Glomerular endothelial cell (primary cell): ENCODE data around the gene POLG. TPM values are rescaled to one million over a fixed set of nuclear protein-coding genes. Genes with fewer than 3 reads are reported as not detected.
"Not testable (repeated sequence)": the region's sequence is repeated elsewhere in the genome, so short reads cannot be mapped to it uniquely, and the experiment has no call there.

Experiments
- DNase-seq: peaks from one replicate; pipeline ENCODE4 v3.0.0-alpha.2; 2011; ENCODE audit warnings: low read depth, low spot score; ENCODE audit errors: extremely low read depth
- total RNA-seq: library from RNA; depleted of rRNA; stranded (reverse); fragments of >200 nt; gene quantifications from 2 replicates; pipeline ENCODE4 v1.2.3, GENCODE V29; 2015

POLG gene
- total RNA-seq, 1 donor from 2014 or later, result 80.5 TPM

DNA sequence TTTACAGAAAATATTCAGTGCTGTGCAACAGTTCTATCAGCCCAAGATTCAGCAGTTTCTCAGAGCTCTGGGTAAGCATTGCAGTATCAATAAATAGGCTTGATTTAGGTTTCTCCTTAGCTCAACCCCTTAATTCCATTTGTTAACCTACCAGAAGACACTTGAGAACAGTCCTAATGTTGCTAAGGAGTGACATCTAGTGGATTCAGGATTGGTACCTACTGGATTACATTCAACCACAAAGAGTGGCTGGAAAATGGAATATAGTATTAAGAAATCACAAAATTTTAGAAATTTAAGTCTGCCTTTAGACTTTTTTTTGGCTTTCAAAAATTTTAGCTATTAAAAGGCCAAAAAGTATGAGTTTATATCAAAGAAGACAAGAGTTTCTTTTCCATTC is 34.7 kb downstream of the POLG start:
- DNase-seq, result no peak

DNA sequence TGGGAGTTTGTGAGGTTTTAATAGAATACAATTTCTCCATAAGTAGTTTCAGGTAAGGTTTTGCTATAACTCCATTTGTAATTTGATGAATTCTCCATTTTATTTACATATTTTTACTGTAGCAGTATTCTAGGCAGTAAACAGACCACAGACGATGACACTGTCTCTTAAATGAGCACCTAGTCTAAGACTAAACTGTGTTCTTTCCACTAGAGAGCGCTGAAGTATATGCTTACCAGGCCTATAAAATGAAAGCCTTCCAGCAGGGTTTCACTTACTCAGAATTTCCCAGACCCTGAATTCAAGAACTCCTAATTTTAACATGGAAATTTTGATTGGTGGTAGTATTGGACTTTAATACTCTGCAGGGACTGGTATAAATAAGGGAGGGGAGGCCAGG is 41.6 kb downstream of the POLG start:
- DNase-seq, result no peak

DNA sequence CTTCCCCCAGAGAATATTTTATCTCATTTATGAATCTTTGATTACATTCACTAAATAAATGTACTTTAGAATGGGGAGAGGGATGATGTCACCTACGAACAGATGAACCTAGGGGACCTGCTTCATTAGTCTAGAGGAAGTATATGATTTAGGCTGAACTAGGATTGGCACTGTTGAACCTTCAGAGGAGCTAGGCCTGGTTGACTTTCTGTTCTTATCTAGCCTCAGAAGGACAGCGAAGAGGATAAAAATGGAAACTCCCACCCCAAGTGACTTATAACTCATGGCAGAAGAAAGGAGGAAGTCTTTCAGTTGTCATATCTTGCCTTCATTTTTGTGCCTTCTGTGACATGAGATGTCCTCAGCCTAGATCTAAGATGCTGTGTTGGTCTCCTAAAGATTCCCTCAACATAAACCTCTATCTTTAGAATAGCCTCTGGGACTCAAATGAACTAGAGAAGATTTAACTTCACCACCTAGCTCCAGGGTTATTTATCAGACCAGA is 42.6 kb downstream of the POLG start:
- DNase-seq, result no peak

DNA sequence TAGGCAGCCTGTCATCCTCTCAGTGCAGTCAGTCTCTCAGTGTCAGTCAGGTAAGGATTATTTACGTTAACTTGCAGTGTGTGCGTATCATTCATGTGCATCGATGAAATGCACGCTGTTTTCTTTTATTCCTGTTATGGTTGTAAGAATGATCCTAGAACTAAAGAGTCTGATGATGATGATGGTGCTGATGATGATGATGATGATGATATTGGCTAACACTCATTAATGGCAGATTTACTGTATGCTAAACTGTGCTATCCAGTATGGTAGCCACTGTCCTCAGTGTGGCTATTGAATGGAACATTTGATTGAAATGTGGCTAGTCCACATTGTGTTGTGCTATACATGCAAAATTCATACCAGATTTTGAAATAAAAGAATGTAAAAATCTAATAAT is 51.4 kb downstream of the POLG start:
- no peak for DNase-seq

DNA sequence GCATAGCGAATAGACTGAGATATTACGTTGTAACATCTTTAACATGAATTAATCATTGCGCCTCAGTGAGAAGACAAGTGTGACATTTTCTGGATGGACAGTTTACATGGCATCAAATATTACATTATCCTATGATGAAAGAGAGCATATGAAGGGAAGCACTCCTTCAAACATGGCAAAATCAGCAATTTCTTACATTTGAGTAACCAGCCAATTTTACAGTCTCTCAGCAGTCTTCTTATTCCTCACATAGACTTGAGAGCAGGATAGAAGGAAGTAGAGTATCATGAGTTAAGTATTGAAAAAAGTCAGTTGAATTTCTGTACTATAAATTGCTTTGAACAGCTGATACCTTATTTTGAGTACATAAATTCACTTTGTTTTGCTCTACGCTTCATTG is 52.0 kb downstream of the POLG start:
- no peak for DNase-seq

DNA sequence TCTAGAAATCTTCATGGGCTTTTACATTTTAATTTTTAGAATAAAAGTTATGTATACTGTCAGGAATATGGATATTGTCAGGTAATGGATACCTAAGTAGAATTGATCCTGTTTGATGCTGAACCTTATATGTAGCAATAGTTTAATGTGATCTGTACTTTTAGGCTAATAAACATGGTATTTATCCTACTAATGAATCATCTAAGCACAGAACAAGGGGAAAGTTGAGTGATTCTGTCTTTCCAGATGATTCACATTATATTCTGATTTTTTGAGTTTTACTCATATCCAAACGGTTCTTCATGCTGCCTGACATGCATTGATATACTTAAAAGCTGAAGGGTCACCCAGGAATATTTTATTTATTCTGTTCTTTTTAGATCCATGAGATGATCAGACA is 56.3 kb downstream of the POLG start:
- DNase-seq, result no peak

DNA sequence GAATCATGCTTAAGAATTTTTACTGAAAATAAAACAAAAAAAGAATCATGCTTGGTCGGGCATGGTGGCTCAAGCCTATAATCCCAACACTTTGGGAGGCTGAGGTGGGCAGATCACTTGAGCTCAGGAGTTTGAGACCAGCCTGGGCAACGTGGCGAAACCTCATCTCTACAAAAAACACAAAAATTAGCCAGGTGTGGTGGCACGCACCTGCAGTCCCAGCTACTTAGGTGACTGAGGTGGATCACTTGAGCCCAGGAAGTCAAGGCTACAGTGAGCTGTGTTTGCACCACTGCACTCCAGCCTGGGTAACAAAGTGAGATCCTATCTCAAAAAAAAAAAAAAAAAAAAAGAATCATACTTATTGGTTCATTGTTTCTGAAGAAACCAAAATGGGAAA is 57.3 kb downstream of the POLG start:
- DNase-seq, result not testable (repeated sequence)

Other genes with a start within 250 kb of the POLG start
- 34.6 and 47.3 TPM in 2 replicates for gene ABHD2, start 246.4 kb downstream of the POLG start, total RNA-seq
- not detected in 2 replicates for gene RLBP1, start 113.2 kb downstream of the POLG start, total RNA-seq
- gene FANCI, start 90.8 kb downstream of the POLG start, total RNA-seq, result 14.2 and 14.6 TPM in 2 replicates
- gene RHCG, start 161.8 kb upstream of the POLG start, total RNA-seq, result not detected in 2 replicates
- gene TICRR, start 240.6 kb upstream of the POLG start, total RNA-seq, result 1.4 and 5.0 TPM in 2 replicates